HL-60/S4 treated with retinoic acid at 250 ng/mL for 4 days and 3 days (cell line): ENCODE measurements around the gene GALNT2.

Source experiments
- in situ Hi-C: fragments of 300-500 bp; cut with MboI; formaldehyde crosslinking; loops from 2 replicates; pipeline ENCODE4 v1.7.0; 2022; ENCODE audit warnings: low sequenced_read_pairs

GALNT2 gene

DNA sequence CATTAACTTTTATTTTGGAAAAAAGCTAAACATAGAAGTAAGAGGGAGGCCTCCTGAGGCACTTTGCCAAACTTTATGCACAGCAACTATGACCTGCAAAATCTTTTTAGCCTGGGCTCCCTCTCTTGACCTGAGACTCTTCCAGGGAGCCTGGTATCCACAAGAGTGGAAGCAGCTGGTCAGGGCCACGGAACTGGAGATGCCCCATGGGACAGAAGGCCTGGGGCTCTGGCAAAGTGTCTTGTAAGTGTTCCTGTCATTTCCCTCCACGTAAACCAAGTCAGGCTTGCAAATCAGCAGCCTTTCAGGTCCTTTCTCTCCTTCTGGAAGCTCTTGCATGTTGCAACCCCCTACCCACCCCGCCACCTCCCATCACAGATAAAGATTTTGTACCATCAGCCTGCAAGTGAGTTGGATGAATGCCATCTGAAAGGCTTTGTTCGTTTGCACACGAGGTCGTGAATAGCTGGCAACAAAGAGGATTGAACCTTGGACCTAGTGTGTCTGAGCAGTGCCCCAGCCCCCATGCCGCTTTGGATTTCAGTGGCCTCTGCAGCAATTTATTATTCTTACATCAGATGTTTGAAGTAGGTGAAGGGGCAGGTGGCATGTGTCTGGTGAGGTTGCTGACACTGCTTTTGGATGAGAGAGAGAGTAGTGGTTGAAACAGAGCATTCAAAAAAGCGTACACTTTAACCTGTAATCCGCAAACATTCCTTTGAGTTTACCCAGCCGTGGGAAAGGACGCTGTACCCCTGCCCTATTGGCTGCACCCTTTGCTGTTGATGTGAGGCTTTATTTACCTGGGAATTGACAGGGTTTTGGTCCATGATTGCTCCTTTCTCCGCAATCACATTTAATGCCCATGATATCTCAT lies 91.6 kb downstream of the GALNT2 start:
- in situ Hi-C loops: no loop called here

- in situ Hi-C loops: no loop called here
Measured at GRCh38 chr1:230159580-230159979, 92.5 kb downstream of the GALNT2 start.

- in situ Hi-C loops: no loop called here
Measured at GRCh38 chr1:230160957-230161771, 94.1 kb downstream of the GALNT2 start.

DNA sequence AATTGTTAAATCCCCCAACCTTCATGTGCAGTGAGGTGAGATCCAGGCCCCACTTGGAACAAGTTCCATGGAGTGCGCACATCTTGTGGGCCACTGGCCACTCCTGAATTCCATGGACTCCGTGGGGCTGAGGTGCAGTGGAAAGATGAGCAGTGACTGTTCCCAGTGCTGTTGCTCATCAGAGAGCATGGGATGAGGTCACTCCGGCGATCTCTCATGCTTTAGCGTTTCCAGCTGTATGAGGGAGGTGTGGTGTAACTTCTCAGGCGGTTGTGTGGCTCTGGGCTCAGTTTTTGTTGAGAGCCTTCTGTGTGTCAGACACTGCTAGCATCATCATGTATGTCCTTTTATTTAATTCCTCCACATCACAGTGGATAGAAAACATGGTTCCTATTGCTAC lies 96.2 kb downstream of the GALNT2 start:
- in situ Hi-C loops: no loop called here

DNA sequence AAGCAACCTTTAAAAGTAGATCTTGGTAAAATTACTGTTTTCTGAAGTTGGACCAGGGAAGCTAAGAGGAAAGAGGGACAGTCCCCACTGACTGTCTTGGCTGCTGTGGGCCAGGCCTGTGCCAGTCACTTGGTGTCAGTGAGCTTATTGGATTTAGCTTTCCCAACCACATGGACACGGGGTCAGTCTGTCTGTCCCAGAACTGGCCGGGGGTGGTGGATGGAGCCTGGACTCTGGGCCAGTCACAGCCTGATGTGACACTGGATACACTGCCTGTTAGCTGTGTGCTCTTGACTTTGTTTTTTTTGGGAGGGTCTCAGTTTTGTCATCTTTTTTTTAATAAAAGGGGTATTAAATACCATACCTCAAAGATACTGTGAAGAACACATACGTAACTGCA lies 96.7 kb downstream of the GALNT2 start:
- in situ Hi-C loops: no loop called here

DNA sequence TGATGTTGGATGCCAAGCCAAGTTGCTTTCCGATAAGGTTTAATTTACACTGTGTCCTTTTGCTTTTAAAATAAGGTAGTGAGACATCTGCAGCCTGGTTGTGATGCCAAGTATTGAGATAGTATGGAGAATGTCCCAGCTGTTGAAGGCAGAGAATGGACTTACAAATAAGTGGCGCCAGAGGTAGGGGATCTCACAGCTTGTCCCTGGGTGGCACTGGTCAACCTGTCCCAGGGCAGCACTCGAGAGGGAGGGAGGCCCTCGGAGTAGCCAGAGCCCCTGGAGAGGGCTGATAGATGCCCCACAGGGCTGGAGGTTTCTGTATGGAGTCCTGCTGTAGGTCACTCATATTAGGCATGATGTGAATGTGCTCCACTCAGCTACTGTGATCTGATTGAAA lies 98.5 kb downstream of the GALNT2 start:
- in situ Hi-C loops: no loop called here

DNA sequence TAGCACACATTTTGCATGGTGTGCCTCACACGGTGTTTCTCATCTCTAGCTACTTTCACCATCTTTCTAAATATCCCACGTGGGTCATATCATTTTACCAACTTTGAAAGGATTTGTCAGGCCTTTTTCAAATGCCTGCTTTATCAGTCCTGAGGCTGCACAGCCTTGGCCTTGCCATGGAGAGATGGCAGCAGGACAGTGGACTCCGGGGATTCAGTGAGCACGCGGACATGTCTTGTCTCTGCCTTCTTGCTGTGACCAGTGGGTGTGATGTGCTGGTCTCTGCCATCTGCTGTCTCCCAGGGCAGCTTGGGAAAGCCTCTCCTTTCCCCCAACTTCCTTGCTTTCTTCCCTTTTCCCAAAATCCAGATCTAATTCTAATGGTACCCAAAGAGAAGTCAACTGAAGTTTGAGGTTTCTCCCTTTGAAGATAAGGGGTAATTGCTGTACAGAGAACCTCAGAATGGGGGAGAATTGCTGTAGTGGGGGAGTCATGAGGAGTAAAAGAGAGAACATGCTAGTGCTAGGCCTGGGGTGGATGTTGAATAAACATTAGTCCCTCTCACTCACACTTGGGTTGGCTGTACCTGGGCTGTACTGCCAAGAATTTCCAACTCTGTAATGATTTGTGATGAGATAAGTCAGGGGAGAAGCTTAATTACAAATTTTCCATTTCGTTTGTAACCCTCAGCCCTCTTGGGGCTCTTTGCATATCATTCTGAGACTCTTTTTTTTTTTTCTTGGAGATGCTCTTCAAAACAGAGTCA lies 99.5 kb downstream of the GALNT2 start:
- in situ Hi-C loops: no loop called here

GRCh38 chr1:230167419-230167852 lies 100.4 kb downstream of the GALNT2 start:
- in situ Hi-C loops: no loop called here

GRCh38 chr1:230169454-230170152 lies 102.6 kb downstream of the GALNT2 start:
- in situ Hi-C loops: no loop called here

DNA sequence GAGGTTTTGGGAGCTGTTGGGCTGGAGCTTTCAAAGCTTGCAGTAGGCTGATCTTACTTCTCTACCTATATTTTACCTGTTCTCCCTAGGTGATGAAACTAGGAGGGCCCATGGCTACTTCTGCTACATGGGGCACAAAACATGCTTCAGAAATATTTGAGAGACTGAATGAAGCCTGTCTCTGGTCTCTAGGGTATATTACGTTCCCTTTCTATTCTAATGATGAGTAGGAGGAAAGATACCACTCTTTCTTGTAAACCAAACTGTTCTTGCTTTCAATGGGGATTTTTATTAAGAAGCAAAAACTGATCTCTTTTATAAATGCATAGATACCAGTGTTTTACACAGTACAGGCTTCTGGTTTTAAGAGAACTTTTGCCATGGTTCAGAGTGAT lies 103.1 kb downstream of the GALNT2 start:
- in situ Hi-C loops: no loop called here

DNA sequence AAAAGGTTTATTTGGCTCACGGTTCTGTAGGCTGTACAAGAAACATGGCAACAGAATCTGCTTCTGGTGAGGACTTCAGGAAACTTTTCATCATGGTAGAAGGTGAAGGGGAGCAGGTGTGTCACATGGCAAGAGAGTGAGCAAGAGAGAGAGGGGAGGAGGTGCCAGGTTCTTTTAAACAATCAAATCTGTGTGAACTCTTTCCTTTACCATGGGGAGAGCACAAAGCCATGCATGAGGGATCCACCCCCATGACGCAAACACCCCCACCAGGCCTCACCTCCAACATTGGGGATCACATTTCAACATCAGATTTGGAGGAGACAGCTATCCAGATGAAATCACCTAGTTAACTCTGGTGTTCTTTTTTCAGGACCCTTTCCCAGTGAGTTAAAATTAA lies 103.6 kb downstream of the GALNT2 start:
- in situ Hi-C loops: no loop called here

DNA sequence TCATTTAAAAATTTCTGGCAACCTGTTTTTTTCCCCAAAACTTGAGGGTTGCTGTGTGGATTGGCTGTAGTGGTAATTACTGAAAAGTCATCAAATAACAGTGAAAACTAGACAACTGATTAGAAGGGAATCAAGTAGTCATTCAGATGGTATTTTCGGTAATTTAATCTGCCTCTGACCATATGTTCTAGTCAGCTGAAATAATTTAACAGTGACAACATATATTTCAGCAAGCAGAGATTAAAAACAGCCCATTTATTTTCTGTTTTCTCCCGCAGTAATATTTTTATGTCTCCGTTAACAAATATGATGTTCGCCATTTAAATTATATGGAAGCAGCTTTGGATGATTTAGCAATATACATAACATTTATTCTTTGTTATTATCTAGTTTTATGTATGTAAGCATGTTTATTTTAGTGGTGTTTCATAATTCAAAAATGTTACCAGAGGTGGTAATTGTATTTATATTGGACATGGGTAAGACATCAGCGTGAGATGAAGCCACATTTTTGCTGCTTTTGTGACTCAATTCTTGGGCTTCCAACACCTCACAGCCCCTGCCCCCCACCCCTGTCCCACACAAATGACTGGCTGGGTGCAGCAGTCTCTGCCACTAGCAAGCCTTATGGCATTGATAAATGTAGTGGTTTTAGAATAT lies 104.4 kb downstream of the GALNT2 start:
- in situ Hi-C loops: no loop called here

DNA sequence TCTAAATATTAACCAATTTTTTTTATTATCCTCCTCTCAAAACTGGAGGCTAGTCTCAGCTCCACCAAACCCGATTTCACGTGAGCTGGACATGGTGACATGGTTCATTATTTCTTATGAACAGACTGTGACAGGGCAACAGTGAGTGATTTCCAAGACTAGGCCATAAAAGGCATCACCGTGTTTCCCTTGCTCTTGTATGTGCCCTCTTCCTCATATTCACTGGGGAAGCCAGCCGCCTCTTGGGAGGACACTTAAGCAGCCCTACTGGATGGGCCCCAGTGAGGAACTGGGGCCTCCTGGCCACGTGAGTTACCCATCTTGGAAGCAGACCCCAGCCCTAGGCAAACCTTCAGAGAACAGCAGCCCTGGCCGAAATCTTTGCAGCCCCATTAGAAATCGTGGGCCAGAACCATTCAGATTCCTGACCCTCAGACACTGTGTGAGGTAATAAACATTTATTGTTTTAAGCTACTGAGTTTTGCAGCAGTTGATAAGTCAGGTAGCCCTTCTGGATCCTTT lies 105.0 kb downstream of the GALNT2 start:
- in situ Hi-C loops: no loop called here

GRCh38 chr1:230173187-230173975 lies 106.3 kb downstream of the GALNT2 start:
- in situ Hi-C loops: no loop called here

GRCh38 chr1:230174041-230174440 lies 107.0 kb downstream of the GALNT2 start:
- in situ Hi-C loops: no loop called here

DNA sequence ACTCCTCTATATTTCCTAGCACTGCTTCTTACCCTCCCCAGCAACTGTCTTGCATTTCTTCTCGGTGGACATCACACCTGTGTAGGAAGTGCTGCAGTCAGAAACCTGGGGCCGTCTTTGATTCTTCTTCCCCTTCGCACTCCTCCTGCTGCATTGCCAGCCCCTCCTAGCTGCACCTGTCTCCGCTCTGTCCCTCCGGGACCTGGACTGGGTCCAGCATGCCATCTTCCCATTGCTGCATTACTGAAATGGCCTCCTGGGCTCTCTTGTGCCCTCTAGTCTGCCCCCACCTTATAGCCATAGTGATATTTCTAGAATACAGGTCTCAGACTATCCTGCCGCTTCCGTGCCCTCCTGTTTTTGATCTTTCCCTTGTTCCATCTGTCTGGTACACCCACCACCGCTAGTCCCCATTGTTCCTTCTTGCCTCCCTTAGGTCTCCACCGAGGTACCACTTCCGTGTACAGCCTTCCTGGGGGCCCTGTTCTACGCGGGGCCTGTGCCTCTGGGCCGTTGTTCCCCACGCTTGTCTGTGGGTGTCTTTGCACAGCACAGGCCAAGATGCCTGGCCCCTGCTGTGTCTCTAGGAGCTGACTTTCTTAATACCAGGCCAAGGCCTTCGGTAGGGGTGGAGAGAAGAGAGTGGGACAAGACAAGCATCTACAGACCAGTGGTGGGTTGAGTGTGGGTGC lies 107.6 kb downstream of the GALNT2 start:
- in situ Hi-C loops: no loop called here

DNA sequence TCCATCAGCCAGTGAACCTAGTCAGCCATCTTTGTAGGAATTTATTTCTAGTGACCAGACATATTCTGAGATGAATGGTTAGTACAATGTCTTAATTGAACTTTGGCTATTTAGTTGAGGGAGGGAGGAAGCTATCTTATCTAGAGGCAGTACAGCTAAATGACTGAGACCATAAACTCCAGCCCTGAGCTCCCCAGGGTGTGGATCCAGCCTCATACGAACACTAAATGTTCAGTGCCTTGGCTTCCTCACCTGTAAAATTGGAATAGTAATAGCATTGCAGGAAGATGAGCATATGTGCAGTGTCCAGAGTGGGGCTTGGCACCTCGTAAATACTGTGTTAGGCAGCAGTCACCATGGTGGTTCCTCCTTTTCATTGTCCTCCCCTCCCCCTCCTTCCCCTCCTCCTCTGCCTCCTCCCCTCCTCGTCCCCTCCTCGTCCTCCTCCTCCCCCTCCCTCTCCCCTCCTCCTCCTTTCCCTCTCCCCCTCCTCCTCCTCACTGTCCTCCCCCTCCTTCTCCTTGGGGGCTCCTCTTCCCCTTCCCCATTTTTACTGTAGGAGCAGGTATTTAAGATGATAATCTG lies 108.2 kb downstream of the GALNT2 start:
- in situ Hi-C loops: no loop called here

- in situ Hi-C loops: no loop called here
Measured at GRCh38 chr1:230175839-230176238, 108.8 kb downstream of the GALNT2 start.
